IPS-11a (cell line): Measurements from ENCODE around the gene SNPH.
A peak's percentile ranks its signal among the peaks of the same experiment; 100 is the strongest.

Experiments used
- H3K4me3 ChIP-seq: one replicate; pipeline ENCODE4 v1.5.1; 2013; ENCODE audit warnings: low read depth, low read length, control low read depth

SNPH gene

DNA sequence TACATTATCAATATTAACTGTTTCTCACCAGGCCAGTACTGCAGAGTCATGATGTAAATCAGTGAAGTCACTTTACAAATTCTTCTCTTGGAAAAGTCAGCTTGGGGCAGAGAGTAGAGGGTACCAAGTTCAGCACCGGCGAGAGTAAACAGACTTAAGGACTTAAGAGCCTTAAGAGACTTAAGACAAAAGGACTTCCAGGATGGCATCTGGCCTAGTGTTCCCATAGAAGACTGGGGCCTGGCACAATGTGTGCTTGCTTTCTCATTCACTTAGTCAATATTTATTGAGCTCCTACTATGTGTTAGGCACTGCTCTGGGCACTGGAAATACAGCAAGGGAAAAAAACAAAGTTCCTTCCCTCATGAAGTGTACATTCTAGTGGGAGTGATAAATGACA, 1.4 kb upstream of the SNPH start:
- no peak overlapping the region for H3K4me3 ChIP-seq

DNA sequence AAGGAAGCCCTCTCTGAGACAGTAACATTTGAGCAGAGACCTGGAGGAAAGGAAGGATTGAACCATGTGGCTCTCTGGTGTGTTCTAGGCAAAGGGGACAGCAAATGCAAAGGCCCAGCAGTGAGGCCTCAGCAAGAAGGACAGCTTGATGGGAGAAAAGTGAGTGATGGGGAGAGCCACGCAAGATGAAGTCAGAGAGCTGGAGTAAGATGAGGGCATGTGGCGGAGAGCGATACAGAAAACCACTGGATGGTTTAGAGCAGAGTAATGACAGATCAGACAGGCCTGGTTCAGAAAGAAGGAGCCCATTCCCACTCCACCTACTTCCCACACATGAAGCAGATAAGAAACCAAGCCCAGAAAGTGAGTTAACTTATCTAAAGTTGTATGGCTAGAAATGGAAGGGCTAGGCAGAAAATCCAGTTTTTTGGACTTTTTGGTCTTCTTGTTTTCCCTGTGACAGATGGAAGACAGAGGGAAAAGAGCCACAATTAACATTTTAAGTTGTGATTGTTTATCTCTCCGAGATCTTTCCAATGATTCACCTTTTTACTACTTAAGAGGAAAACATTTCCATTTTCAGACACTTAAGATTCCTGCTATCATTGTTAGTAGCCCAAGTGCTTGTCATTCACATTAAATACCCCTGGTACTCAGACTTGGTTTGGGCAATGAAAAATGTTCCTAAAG, 723 bp upstream of the SNPH start:
- peak overlapping the region; percentile 56 for H3K4me3 ChIP-seq

DNA sequence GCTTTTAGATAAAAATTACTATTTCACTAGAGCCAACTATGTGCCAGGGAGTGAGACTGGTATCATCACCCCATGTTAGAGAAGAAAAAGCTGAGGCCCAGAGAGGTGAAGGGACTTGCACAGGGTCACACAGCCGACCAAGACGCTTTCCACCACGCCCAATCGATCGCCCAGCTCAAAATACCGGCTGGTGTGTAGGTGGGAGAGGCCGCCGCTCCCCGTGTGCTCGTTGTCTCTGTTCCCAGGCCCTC, 253 bp upstream of the SNPH start:
- peak overlapping the region; percentile 56 for H3K4me3 ChIP-seq

DNA sequence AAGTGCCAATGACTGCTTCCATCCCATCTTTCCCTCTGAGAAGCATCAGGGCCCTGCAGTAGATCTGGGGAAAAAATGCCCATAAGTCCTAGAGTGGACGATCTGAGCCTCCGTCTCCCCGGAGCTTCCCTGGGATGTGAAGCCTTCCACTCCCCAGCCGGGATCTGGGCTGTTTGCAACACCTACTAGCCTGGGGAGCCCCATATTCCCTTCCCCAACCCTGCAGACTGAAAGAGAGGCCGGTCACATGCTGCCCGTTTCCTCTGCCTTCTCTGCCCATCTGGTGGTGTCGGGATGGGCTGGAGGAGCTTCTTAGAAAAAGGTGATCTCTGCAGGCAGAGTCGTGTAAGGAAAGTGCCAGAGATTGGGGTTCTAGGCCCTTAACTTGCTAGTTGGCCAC, 1.1 kb downstream of the SNPH start:
- H3K4me3 ChIP-seq = no peak overlapping the region

DNA sequence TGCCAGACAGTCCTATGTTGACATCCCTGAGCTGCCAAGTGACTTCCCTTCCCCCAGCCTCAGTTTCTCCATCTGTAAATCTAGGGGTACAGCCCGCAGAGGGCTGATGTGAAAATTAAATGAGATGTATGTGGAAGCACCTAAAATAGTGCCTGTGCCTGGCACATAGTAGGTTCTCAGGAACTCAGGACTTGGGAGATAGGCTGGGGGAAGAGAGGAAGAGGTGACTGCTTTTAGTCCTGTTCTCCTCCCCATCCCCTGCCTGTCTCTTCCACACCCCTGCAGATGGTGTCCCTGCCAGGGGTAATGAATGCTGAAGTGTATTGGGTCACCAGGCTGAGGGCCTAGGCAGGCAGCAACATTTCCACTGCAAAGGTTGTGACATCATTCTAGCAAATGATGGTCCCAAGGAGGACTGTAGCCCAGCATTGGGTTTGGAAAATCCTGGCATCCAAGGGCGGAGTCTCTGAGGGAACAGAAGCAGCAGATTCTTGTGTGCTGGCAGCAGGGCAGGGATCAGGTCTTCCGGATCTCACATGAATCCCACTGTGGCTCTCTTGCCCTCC, 1.8 kb downstream of the SNPH start:
- no peak overlapping the region for H3K4me3 ChIP-seq

DNA sequence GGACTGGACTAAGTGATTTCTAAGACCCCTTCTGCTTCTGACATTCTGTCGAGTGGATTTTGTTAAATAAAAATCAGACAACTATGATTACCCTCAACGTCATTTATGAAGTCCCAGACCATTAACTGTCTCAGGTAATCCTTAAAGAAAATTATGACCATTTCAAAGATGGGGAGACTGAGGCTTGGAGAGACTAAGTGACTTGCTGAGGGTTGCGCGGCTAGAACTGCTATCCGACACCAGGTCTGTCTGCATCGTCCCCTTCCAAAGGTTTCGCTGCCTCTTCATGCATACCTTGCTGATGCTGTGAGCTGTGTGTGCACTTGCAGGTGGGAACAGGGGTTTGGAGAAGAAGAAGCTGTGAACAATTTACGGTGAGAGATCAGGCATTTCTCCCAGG, 3.1 kb downstream of the SNPH start:
- H3K4me3 ChIP-seq = no peak overlapping the region

DNA sequence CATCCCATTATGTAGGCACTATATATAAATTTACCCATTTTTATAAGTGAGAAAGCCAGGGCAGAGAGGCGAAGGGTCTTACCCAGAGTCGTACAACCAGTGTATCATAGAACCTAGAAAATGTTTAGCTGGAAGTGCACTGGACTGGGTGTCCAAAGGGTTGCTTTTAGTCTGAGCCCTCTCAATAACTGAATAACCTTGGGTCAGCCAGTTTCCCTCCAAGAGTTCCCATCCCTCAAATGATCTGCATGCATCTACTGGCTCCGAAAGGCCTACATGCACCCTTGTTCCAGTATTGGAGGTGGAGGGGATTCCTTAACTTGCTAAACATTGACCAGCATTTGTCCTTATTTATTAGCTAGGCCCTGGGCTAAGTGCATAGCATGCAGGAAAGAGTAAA, 3.8 kb downstream of the SNPH start:
- H3K4me3 ChIP-seq = no peak overlapping the region

DNA sequence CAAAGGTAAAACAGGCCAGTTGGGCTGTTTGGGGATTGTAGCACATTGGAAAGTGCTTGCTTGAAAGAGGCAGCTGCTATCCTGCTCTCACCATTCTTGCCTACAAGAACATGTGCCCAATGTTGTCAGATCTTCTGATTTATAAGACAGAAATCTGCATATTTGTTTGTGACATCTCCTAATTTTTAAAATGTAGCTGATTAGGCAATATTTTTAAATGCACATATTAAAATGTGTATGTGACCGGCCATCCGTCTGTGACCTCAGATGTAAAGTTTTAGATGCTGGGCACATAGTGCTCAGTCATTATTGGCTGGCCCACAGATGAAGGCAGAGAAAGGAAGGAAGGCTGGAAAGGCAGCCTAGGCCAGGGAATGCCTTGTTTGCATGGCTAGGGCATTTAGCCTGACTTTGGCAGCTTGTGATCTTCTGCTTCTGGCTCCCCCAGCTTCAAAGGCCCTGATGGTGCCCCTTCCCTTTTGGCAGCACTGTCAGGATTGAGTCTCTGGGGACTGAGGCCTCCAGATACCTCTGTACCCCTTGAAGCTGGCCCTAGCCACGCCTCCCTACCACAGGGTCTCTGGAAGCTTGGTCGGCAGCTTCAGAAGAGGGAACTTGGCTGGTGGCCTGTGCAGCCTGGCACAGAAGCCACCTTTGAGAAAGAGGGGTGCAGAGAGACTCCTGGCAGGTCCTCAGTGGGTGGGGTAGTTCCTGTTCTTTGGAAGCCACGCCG, 6.4 kb downstream of the SNPH start:
- no peak overlapping the region for H3K4me3 ChIP-seq

DNA sequence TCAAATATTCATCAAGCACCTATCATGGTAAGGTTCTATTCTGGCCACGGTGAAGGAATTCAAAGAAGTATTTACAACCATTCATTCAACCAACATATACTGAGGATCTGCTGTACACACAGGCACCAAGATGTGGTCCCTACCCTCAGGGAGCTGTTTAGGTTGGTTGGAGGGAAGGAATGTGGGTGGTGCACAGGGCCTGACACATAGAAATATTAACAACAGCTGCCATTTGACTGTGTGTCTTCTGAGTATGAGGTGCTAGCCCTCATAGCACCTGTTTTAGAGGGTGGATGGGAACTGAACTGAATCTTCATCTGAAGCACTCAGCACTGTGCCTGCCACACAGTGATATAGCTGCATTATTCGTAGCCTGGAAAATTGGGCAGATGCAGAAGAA, 7.3 kb downstream of the SNPH start:
- H3K4me3 ChIP-seq = no peak overlapping the region

DNA sequence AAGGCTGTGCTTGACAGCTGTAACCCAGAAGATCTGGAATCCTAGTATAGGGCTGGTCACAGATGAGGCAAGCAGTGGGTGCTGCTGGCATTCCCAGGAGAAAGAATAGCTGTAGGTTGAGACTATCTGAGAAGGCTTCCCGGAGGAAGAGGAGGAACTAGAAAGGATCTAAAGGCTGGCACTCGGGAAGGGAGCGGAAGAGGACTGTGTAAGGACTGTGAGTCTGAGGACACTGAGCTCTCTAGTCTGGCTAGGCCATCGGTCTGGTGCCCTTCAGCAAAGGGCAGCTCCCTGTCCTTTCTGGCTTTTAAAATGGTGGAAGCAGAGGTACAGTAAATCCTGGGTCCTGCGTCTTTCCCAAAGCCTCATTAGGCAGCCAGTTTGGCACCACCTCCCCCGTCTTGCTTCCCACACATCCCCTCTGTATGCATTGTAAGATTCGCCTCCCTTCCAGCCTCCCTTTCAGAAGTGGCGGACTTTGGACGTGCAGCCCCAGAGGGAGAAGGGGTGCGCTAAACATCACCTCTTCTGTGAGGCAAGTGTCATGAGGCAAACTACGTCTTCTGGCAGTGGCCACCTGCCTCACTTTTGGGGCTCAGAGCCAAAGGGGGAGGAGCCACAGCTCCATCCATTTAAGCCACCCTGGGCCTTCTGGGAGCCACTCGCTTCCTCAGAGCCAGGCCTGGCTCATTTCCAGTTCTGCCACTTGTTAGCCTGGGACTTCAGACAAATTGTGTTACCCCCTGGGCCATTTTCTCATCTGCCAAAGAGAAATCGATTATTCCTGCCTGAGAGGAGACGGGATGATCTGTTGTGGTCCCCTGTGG, 8.6 kb downstream of the SNPH start:
- H3K4me3 ChIP-seq = no peak overlapping the region

DNA sequence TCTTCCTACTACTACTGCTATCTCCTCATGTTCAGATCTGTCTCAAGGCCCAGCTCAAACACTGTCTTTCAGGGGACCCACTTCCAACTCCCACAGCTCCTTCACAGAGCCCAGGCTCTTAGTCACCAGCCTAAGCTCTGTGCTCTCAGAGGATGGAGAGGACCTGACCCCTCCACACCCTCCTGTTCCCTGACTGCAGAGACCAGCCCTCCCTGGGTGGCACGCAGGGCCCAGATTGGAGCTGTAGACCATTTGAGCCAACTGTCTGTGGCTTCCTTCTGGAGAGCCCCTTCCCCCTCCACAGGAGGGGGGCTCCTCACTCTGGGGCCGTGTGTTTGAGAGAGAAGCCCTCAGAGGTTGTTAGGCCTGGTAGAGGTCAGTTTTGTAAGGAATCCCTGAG, 9.8 kb downstream of the SNPH start:
- H3K4me3 ChIP-seq = no peak overlapping the region

DNA sequence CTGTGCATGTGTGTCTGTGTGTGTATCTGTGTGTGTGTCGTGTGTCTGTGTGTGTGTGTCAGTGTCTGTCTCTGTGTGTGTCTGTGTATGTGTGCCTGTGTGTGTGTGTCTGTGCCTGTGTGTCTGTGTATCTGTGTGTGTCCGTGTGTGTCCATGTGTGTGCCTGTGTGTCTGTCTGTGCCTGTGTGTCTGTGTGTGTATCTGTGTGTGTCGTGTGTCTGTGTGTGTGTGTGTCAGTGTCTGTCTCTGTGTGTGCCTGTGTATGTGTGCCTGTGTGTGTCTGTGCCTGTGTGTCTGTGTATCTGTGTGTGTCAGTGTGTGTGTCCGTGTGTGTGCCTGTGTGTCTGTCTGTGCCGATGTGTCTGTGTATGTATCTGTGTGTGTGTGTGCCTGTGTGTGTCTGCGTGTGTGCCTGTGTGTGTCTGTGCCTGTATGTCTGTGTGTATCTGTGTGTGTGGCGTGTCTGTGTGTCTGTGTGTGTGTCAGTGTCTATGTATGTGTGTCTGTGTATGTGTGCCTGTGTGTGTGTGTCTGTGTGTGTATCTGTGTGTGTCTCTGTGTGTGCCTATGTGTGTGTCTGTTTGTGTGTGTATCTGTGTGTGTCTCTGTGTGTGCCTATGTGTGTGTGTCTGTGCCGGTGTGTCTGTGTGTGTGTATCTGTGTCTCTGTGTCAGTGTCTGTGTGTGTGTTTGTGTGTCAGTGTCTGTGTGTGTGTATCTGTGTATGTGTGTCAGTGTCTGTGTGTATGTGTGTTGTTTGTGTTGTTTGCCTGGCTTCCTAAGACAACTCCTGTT, 11.6 kb downstream of the SNPH start:
- H3K4me3 ChIP-seq = no peak overlapping the region

DNA sequence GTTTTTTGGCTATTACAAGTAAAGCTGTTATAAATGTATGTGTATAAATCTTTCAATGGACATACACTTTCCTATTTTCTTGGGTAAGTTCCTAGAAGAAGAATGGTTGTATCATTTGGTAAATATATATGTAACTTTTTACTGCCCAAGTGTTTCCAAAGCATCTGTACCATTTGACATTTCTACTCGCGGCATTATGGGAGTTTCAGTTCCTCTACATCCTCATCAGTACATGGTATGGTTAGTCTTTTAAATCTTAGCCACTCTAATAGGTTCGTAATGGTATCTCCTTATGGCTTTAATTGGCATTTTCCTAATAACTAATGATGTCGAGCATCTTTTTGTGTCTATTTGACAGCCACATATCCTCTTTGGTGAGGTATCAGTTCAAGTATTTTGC, 12.9 kb downstream of the SNPH start:
- no peak overlapping the region for H3K4me3 ChIP-seq

DNA sequence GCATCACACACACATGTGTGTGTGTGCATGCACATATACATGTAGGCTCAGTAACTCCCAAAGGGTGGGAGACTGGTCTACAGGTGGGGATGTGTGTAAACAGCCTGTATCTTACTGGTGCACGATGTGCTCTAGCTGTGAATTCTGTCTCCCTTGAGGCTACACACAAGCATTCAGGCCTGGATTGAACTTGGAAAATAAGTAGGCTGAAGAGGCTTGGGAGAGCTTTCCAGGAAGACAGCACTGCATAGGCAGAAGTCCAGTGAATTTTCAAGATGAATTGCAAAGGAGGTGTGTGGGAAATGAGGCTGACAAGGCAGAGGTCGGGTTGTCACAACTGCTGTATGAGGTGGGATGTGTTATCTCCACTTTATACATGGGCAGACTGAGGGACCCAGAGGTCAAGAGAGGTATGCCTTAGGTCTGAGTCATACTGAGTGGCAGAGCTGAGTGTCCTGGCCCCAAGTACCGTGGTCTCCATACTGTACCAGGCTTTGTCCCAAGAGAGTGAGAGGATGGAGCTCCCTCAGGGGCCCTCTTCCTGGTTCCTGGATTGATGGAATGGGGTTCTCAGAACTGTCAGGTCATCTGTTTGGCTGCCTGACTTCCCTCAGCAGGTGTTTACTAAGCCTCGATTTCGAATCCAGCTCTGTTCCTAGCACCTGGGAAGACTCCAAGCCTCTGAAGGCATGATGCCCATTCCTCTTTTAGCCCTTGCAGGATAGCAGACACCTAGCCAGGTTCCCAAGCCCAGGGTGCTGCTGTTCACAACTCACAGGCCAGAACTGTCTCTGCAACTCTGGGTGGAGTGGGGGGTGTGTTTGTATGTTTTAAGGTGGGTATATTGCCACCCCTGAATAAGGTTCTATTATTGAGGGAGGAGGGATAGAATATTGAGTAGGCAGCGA, 14.4 kb downstream of the SNPH start:
- H3K4me3 ChIP-seq = no peak overlapping the region

DNA sequence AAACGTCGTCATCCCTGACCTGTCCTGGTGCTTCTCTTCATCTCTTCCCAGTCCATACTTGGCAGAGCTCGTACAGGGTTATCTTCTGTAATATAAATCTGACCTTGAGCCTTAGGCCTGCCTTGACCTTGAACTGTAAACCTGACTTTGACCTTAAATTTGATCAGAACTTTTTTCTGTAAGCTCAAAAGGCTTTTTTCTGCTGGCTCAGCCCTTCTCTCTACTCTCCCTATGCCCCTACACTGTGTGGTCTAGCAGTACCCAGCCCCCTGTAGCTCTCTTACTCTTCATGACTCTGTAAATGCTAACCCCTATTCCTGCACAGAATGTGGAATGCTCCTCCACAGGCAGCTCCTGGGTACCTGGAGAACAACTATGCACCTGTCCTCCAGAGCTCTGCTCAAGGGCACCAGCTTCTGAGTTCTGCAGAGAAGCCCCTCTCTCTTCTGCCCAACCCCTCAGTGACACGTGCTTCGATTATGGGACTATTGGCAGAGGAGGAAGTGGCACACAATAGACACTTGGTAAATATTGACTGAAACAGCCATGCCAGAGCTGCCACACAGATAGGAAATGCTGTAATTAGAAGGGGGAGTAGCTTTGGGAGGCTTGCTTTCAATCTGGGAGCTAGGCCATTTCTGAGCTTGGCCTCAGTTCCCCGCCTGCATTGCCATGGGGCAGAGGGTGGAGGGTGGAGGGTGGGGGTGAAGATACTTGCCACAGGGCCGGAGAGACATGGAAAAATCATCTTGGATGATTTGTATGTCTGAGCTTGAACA, 15.4 kb downstream of the SNPH start:
- H3K4me3 ChIP-seq = no peak overlapping the region

DNA sequence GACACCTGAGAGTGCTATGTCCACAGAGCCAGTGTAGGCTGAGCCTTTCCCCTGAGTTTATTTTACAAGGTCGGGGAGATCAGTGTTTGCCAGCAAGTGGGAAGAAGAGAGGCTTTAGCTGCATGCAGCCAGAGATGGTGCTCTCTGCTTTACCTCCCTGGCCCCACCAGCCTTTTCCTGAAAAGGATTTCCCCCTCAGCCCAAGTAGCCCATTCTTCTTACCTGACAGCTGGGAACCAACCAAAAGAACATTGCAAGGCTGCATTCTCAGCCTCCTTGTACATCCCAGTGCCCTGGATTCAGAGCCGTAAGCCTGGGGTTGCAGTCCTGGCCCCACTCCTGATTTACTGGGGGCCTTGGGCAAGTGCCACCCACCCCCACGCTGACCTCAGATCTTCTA, 16.9 kb downstream of the SNPH start:
- no peak overlapping the region for H3K4me3 ChIP-seq

DNA sequence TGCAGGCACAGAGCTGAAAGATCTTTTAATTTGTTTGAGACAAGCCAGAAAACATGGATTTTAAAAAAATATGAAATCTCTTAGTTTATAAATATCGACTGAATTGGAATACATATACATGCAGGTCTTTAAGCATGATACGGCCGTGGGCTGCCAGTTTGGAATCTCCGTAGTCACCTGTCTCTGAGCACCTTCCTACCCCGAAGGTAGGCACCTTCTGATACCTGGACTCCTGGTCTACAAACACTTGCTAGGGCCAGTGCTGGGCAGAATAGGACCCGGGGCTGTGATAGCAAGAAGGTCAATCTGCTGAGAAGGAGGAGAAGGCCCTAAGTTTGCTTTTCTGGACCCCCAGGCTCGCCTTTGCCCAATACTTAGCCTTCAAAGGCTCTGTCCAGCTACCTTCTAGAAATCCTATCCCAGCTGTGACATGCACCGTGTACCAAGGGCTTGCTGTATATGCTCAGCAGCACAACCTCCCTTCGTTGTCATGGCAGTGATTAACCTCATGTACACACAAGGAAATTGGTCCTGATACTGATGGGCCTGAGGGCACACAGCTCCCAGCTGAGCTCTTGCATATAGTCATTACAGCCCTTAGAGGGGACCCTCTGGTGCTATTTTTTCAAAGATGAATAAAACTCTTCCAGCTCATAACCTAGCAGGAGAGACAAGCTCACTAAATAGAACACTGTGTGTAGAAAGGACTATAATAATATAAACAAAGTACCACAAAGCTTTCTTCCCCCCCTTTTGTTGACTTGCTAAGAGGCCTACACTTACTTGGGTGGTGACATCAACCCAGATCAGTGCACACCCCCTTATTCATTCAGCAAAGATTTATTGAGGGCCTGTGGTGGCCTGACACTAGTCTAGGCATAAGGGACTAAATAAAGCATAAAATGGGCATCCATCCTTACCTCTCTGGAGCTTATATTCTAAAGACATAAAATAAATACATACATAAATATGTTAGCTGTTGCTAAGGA, 17.7 kb downstream of the SNPH start:
- no peak overlapping the region for H3K4me3 ChIP-seq
